Astrocyte (in vitro differentiated cells and primary cell): Measurements from ENCODE around the gene PYM1. TPM values are rescaled to one million over a fixed set of nuclear protein-coding genes. Genes with fewer than 3 reads are reported as not detected.

Experiments used
- DNase-seq: peaks from one replicate; pipeline ENCODE4 v3.0.0-alpha.2; 2010; ENCODE audit warnings: low read depth
- FAIRE-seq: peaks from 2 replicates; lab custom pipeline; 2011; peaks lifted over from hg19 to GRCh38; lab: Jason Lieb, UNC
- H2AFZ ChIP-seq: 2 replicates; pipeline ENCODE4 v1.6.0; 2012; ENCODE audit warnings: low read depth, low read length, inconsistent platforms
- H3K27ac ChIP-seq: 2 replicates; pipeline ENCODE4 v1.5.1; 2011; ENCODE audit warnings: low read depth, low read length, inconsistent platforms
- H3K27me3 ChIP-seq: 2 replicates; pipeline ENCODE4 v1.6.0; 2011; ENCODE audit warnings: low read length, inconsistent platforms; ENCODE audit not compliant: insufficient read depth
- H3K36me3 ChIP-seq: 2 replicates; pipeline ENCODE4 v1.5.1; 2011; ENCODE audit warnings: low read length, inconsistent platforms; ENCODE audit not compliant: insufficient read depth
- H3K4me1 ChIP-seq: 2 replicates; pipeline ENCODE4 v1.5.1; 2011; ENCODE audit warnings: low read length, inconsistent platforms; ENCODE audit not compliant: insufficient read depth
- H3K4me2 ChIP-seq: 2 replicates; pipeline ENCODE4 v1.6.0; 2012; ENCODE audit warnings: low read length, inconsistent platforms
- H3K4me3 ChIP-seq: 2 replicates; pipeline ENCODE4 v1.5.1; 2011; ENCODE audit warnings: low read depth, mild to moderate bottlenecking, low read length, inconsistent platforms; ENCODE audit not compliant: insufficient read depth
- H3K79me2 ChIP-seq: 2 replicates; pipeline ENCODE4 v1.6.0; 2012; ENCODE audit warnings: mild to moderate bottlenecking, low read length, inconsistent platforms; ENCODE audit not compliant: insufficient read depth
- H3K9ac ChIP-seq: 2 replicates; pipeline ENCODE4 v1.6.0; 2012; ENCODE audit warnings: mild to moderate bottlenecking, low read length, inconsistent platforms
- H3K9me3 ChIP-seq: 2 replicates; pipeline ENCODE4 v1.5.1; 2012; ENCODE audit warnings: low read depth, mild to moderate bottlenecking, low read length, inconsistent platforms; ENCODE audit not compliant: insufficient read depth
- H4K20me1 ChIP-seq: 2 replicates; pipeline ENCODE4 v1.6.0; 2012; ENCODE audit warnings: low read length, inconsistent platforms; ENCODE audit not compliant: insufficient read depth
- H3K27ac Mint-ChIP-seq: one replicate; pipeline ENCODE4 v1.8.0; 2021; ENCODE audit warnings: mild to moderate bottlenecking, mixed read lengths; ENCODE audit not compliant: unreplicated experiment
- H3K27me3 Mint-ChIP-seq: one replicate; pipeline ENCODE4 v1.8.0; 2021; ENCODE audit warnings: low read depth, mixed read lengths; ENCODE audit not compliant: unreplicated experiment
- H3K36me3 Mint-ChIP-seq: one replicate; pipeline ENCODE4 v1.8.0; 2021; ENCODE audit warnings: low read depth, mixed read lengths; ENCODE audit not compliant: unreplicated experiment
- H3K4me1 Mint-ChIP-seq: one replicate; pipeline ENCODE4 v1.8.0; 2021; ENCODE audit warnings: low read depth, mixed read lengths; ENCODE audit not compliant: unreplicated experiment
- H3K4me3 Mint-ChIP-seq: one replicate; pipeline ENCODE4 v1.8.0; 2021; ENCODE audit warnings: mild to moderate bottlenecking, moderate library complexity, mixed read lengths; ENCODE audit not compliant: unreplicated experiment
- H3K9me3 Mint-ChIP-seq: one replicate; pipeline ENCODE4 v1.8.0; 2021; ENCODE audit warnings: mild to moderate bottlenecking, mixed read lengths; ENCODE audit not compliant: unreplicated experiment
- CTCF ChIP-seq: IDR thresholded peaks from 2 replicates; pipeline ENCODE4 v1.5.1; 2011; ENCODE audit warnings: low read depth, mild to moderate bottlenecking, inconsistent platforms, low read length, moderate library complexity; ENCODE audit not compliant: insufficient read depth
- EZH2 ChIP-seq: IDR thresholded peaks from 2 replicates; pipeline ENCODE4 v1.6.1; 2012; ENCODE audit warnings: mild to moderate bottlenecking, low read length, inconsistent platforms; ENCODE audit not compliant: insufficient read depth
- total RNA-seq: library from RNA; stranded (reverse); gene quantifications from 2 replicates; pipeline ENCODE4 v1.2.1, GENCODE V29; 2021

The PYM1 gene
- total RNA-seq, 1 donor from 2014 or later, result 33.6 TPM

DNA sequence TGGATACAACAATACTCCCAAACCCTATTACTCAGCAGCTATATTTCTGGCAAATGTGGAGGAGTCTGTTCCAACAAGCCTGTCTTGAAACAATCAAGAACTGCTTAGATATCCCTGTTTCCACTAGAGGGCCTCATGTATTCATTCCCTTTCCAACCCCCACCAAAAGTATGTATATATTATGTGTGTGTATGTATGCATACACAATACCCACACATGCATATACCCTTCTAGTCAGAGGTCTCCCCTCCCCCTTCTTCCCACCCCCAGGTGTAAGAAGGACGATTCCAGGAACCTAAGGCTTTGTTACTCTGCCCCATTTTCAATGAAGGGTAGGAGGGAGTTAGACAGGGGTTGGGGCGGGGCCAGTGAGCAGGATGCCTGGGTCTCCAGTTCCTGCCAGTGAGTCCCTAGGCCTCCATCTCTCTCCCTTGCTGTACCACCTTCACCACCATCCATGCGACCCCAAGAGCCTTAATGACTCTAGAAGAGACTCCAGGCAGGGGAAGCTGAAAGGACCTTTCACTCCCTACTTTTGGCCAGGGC is 3.1 kb upstream of the PYM1 start, which contains the start of gene DGKA:
DGKA (plus strand) TSS at position 392 of the 546 bp plus-strand sequence. CDS start 5,342 bp downstream, outside the sequence.
- Histone ChIP-seq H3K36me3 (no peaks in the 10 kb centered on the region), H3K27ac (peak within 1 kb of the TSS; percentile 58), H3K4me3 (peak within 1 kb of the TSS; percentile 76), H3K9ac (peak within 1 kb of the TSS; percentile 83), H2AFZ (peak within 1 kb of the TSS; percentile 86), H4K20me1 (no peaks in the 10 kb centered on the region), H3K79me2 (peaks cover 28% of the 10 kb centered on the region), H3K4me1 (peaks cover 39% of the 10 kb centered on the region), H3K9me3 (no peaks in the 10 kb centered on the region), H3K27me3 (no peaks in the 10 kb centered on the region), H3K4me2 (peak within 1 kb of the TSS; percentile 92)
- Mint-ChIP-seq H3K27ac (peak within 1 kb of the TSS; percentile 92), H3K9me3 (no peaks in the 10 kb centered on the region), H3K4me3 (peak within 1 kb of the TSS; percentile 94), H3K36me3 (peaks cover under 1% of the 10 kb centered on the region), H3K27me3 (no peaks in the 10 kb centered on the region), H3K4me1 (peaks cover 44% of the 10 kb centered on the region)
- DNase-seq (peak; percentile 61), FAIRE-seq (no peak)
- TF ChIP-seq EZH2, result no peak
- TF ChIP-seq CTCF, result peak; percentile 71

- Histone ChIP-seq H3K79me2 (peaks cover 38% of the 10 kb centered on the region), H4K20me1 (no peaks in the 10 kb centered on the region), H3K27ac (no peak overlapping the region), H2AFZ (no peak overlapping the region), H3K4me3 (no peak overlapping the region), H3K4me1 (peaks cover 37% of the 10 kb centered on the region), H3K4me2 (no peak overlapping the region), H3K9me3 (no peaks in the 10 kb centered on the region), H3K9ac (no peak overlapping the region), H3K36me3 (no peaks in the 10 kb centered on the region), H3K27me3 (no peaks in the 10 kb centered on the region)
- no peaks in the 10 kb centered on the region for H3K27me3 Mint-ChIP-seq
- H3K9me3 Mint-ChIP-seq, result no peaks in the 10 kb centered on the region
- H3K4me3 Mint-ChIP-seq, result peak overlapping the region; percentile 31
- no peak overlapping the region for H3K27ac Mint-ChIP-seq
- H3K4me1 Mint-ChIP-seq, result peaks cover 44% of the 10 kb centered on the region
- no peak for DNase-seq
- TF ChIP-seq CTCF, result no peak
- TF ChIP-seq EZH2, result no peak
- no peaks in the 10 kb centered on the region for H3K36me3 Mint-ChIP-seq
- no peak for FAIRE-seq
Measured at GRCh38 chr12:55929306-55929791, 1.7 kb upstream of the PYM1 start.
